ENCODE measurements around the gene NRXN3.

NRXN3 gene

GRCh38 chr14:79328863-79329262, 1158.7 kb downstream of the NRXN3 start:
- DNase-seq = no peak

GRCh38 chr14:79331830-79332229, 1161.7 kb downstream of the NRXN3 start:
- no peak for DNase-seq

GRCh38 chr14:79332504-79333197, 1162.5 kb downstream of the NRXN3 start:
- no peak for DNase-seq

GRCh38 chr14:79333198-79333546, 1163.0 kb downstream of the NRXN3 start:
- no peak for DNase-seq

GRCh38 chr14:79334272-79334671, 1164.1 kb downstream of the NRXN3 start:
- no peak for DNase-seq

GRCh38 chr14:79337761-79338160, 1167.6 kb downstream of the NRXN3 start:
- DNase-seq = no peak

GRCh38 chr14:79342942-79343341, 1172.8 kb downstream of the NRXN3 start:
- no peak for DNase-seq

- no peak for DNase-seq
These were observed 1180.8 kb downstream of the NRXN3 start for GRCh38 chr14:79351011-79351410.

- DNase-seq = no peak
These were observed 1182.0 kb downstream of the NRXN3 start for GRCh38 chr14:79352076-79352630.

- DNase-seq = no peak
These were observed 1184.2 kb downstream of the NRXN3 start for GRCh38 chr14:79354336-79354735.

GRCh38 chr14:79356040-79356439, 1185.9 kb downstream of the NRXN3 start:
- DNase-seq = no peak

GRCh38 chr14:79357307-79357706, 1187.1 kb downstream of the NRXN3 start:
- DNase-seq = no peak

GRCh38 chr14:79363291-79363690, 1193.1 kb downstream of the NRXN3 start:
- no peak for DNase-seq

- DNase-seq = no peak
These were observed 1199.5 kb downstream of the NRXN3 start for GRCh38 chr14:79369359-79370332.

- DNase-seq = no peak
These were observed 1200.8 kb downstream of the NRXN3 start for GRCh38 chr14:79370969-79371368.

- no peak for DNase-seq
These were observed 1203.3 kb downstream of the NRXN3 start for GRCh38 chr14:79373451-79373850.

GRCh38 chr14:79375356-79375755, 1205.2 kb downstream of the NRXN3 start:
- no peak for DNase-seq

GRCh38 chr14:79376557-79376956, 1206.4 kb downstream of the NRXN3 start:
- no peak for DNase-seq

GRCh38 chr14:79378020-79378419, 1207.8 kb downstream of the NRXN3 start:
- DNase-seq = no peak

GRCh38 chr14:79379266-79379665, 1209.1 kb downstream of the NRXN3 start:
- DNase-seq = no peak

- DNase-seq = no peak
These were observed 1212.9 kb downstream of the NRXN3 start for GRCh38 chr14:79383031-79383430.

GRCh38 chr14:79383475-79383874, 1213.3 kb downstream of the NRXN3 start:
- no peak for DNase-seq

GRCh38 chr14:79395061-79395460, 1224.9 kb downstream of the NRXN3 start:
- DNase-seq = no peak

Measured in NCI-H2029 treated with DMSO at 0.1 percent for 48 hours (cell line).